ENCODE results near the gene SMOC2. TPM values are rescaled to one million over a fixed set of nuclear protein-coding genes. Genes with fewer than 3 reads are reported as not detected.

Gene SMOC2
- total and polyA plus RNA-seq, 2 of the 4 experiments (the other 2 are of a cell fraction): not detected

GRCh38 chr6:168706471-168707177 lies 265.6 kb downstream of the SMOC2 start:
- no peak for DNase-seq
- Histone ChIP-seq H3K4me2 (ENCODE audit: low read depth, low read length) (no peak overlapping the region), H2BK20ac (ENCODE audit: low read depth, low read length) (no peak overlapping the region), H3K9me3 (ENCODE audit: control insufficient read depth, insufficient read depth, low read length) (peaks cover 58% of the 10 kb centered on the region), H3K4ac (ENCODE audit: low read depth, low read length) (no peak overlapping the region), H2BK120ac (ENCODE audit: low read depth, low read length) (no peak overlapping the region), H3K9me1 (ENCODE audit: insufficient read depth, low read length) (no peaks in the 10 kb centered on the region), H3K36me3 (ENCODE audit: control insufficient read depth, insufficient read depth, low read length) (no peaks in the 10 kb centered on the region), H3K79me1 (ENCODE audit: low read depth in 1 of 2, low read length in 2 of 2) (no peaks in the 10 kb centered on the region), H2AK9ac (replicated peaks; ENCODE audit: low read depth, low read length, poor library complexity) (no peak overlapping the region), H3K27ac (ENCODE audit: insufficient read depth, low read length) (no peak overlapping the region), H2BK5ac (ENCODE audit: low read depth, low read length, poor library complexity, severe bottlenecking) (no peak overlapping the region), H2AFZ (replicated peaks; ENCODE audit: low read length, poor library complexity) (no peak overlapping the region), H4K5ac (ENCODE audit: low read depth, low read length) (no peak overlapping the region), H3K9ac (ENCODE audit: low read depth, low read length) (no peak overlapping the region), H3K4me3 (ENCODE audit: insufficient read depth, low read depth, low read length) (no peak overlapping the region), H3K27me3 (ENCODE audit: control insufficient read depth, insufficient read depth, low read length) (no peaks in the 10 kb centered on the region), H3K23ac (ENCODE audit: low read depth, low read length) (no peak overlapping the region), H3K14ac (replicated peaks; ENCODE audit: low read depth, low read length) (no peak overlapping the region), H4K91ac (ENCODE audit: insufficient read depth, low read depth, low read length) (no peak overlapping the region), H4K20me1 (ENCODE audit: insufficient read depth, low read length) (no peaks in the 10 kb centered on the region), H2AK5ac (ENCODE audit: low read depth, low read length) (no peak overlapping the region), H4K8ac (ENCODE audit: low read depth in 2 of 2, low read length in 2 of 2) (no peak overlapping the region), H2BK15ac (ENCODE audit: low read depth, low read length) (no peak overlapping the region), H3K18ac (ENCODE audit: low read depth, low read length) (no peak overlapping the region), H3K4me1 (ENCODE audit: control insufficient read depth, insufficient read depth, low read length) (no peaks in the 10 kb centered on the region), H3K56ac (ENCODE audit: extremely low read depth, insufficient read depth, low read length) (no peak overlapping the region)
- TF ChIP-seq CEBPB (IDR thresholded peaks at IDR 0.05; ENCODE audit: low read depth, low read length) (no peak), BHLHE40 (IDR thresholded peaks at IDR 0.05; ENCODE audit: low read depth, low read length) (no peak), CHD1 (IDR thresholded peaks at IDR 0.05; ENCODE audit: low read depth, low read length) (no peak), SMC3 (IDR thresholded peaks at IDR 0.05; ENCODE audit: low read depth, low read length) (no peak), RCOR1 (IDR thresholded peaks at IDR 0.05; ENCODE audit: insufficient replicate concordance, low read length) (no peak), USF2 (IDR thresholded peaks at IDR 0.05; ENCODE audit: low read depth, low read length) (no peak), MAZ (IDR thresholded peaks at IDR 0.05; ENCODE audit: borderline replicate concordance, low read depth, low read length) (no peak), MAFK (IDR thresholded peaks at IDR 0.05; ENCODE audit: low read depth, low read length) (no peak), POLR2A (IDR thresholded peaks at IDR 0.05; ENCODE audit: low read depth, low read length) (no peak)
- in situ Hi-C loops (cut with MboI; ENCODE audit: low sequenced_read_pairs): no loop called here
- WGBS, 2 experiments (ENCODE audit: extremely low coverage in 2 of 2, insufficient read length in 1 of 2): 72% methylated on average over 10 of the region's 25 CpGs; no CpG with 5 or more reads in 1 of the 2 experiments
- no TSS peak for BruUV-seq (replicated peaks)
- dilution Hi-C loops (cut with HindIII; ENCODE audit: low sequenced_read_pairs, unreplicated experiment): no loop called here
- CTCF ChIA-PET: no interaction called here
- intact Hi-C loops (cut with micrococcal nuclease): no loop called here
- no peak for ATAC-seq (ENCODE audit: low read depth)
- POLR2A ChIA-PET (ENCODE audit: unreplicated experiment): no interaction called here

Data from IMR-90 (cell line).